GM19035 (cell line): ENCODE results near the gene ORMDL1.
"Not testable (repeated sequence)": the region's sequence is repeated elsewhere in the genome, so short reads cannot be mapped to it uniquely, and the experiment has no call there.

Experiments
- ATAC-seq: cut with Tn5 transposase; IDR thresholded peaks from one replicate; pipeline ENCODE4 v1.9.1; 2021; ENCODE audit not compliant: unreplicated experiment

ORMDL1 gene

DNA sequence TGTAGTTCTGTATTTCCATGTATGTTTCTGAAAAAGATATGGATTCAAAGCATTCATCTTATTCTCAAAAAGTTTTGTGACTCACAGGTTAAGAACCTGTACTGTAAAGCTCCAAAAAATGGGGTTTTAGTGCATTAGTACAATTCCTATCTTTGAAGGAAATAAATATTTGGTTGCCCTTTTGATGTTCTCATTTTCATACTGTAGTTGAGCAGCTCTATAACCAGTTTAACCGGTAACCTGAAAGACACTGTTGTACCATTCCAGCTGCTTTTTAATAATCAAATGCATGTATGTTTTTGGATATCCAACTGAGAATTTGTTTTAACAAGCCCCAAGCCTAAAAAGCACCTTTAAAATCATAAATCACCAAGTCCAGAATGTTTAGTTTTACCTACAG is 11.9 kb downstream of the ORMDL1 start:
- ATAC-seq = no peak

DNA sequence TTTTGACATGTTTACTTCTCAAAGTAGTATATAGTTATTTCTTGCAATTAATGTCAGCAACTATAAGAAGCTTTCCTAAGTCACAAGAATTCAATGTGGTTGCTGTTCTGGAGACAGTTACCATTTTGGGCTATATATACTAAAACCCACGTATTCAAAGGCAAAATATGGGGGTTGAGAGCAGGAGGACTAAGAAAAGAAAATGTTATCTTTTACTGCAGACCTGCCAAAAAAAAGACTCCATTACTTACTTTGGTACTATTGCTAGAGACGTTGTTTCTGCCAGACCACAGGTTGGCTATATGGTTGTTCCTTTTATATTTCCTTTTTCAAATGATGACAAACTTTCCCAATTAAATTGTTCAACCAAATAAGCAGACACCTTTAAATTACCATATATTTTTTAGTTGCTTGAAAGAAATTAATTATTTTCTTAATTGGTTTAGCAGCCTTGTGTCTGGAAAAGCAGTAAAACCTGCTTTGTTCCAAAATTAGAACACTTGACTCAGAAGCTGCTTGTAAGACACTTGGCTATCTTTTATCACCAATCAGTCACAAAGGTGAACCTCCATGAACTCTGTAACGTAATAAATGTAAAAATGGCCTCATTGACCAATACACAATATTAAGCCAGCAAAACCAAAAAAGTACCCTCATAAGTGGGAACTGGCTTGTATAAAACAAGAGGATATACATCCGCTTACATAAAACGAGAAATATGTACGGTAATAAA is 13.4 kb downstream of the ORMDL1 start:
- ATAC-seq = no peak

DNA sequence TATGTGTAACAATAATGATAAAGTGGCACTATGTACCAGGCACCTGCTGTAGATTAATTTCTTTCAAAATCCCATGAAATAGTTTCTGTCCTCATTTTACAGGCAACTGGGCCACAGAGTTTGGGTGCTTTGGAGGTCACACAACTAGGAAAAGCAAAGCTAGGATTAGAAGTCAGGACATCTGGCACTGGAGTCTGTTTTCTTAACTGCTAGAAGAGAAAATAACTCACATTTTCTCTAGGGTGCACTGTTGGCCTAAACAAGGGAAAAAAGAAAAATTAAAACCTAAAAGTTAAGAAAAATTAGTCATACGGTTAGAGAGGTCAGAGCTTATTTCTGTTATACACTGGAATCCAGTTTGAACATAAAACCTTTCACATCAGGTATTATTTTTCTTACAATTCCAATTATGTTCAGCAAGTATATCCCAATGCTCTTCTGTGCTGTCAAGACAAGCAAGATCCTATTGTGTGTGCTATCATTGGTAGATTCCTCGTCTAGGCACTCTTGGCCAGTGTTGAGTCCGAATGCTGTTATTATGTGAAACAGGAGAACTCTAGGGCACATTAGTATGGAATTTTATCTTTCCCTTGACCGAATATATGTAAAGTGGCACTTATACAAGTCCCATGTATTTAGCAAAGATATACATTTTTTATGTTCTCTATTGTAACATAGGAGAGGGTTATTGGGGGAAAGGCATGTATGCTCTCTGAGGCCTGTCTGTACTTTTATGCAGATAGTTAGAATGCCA is 20.1 kb downstream of the ORMDL1 start:
- ATAC-seq = no peak

DNA sequence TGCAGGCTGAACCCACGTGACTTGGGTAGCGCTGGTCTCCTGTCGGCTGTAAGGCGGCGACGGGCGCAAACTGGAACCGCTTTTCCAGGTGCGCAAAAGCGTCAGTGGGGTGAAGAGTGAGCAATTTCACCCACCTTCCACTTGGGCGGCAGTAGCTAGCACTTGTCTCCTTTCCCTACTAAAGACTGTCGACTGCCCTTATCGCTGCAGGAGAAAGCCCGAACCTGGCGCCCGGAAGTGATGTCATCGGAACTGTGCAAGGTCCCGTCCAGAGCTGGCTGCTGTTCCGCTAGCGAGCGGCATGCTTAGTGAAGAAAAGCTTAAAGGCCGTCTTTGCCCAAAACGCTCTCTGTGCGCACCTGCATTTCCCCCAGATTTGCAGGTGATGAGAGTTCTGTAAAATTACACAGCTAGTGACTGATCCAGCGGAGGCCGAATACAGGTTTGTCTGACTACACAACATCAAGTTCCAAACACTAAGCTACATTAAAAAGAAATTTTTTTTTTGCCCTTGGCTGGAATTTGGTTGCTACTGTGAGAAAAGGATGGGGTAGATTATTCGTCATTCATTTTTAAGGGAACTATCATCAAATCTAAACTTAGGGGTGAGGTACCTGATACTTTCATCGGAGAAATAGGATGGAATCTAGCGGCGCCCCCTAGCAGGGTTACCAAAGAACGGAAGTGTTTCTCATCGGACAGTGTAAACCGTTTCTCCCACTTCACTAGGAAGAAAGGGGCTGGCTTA is 21.4 kb downstream of the ORMDL1 start, which contains the start of gene OSGEPL1:
TSS of gene OSGEPL1 (minus strand) at position 242 of the 748 bp plus-strand sequence. CDS start 1,152 bp downstream, outside the sequence.
- ATAC-seq = peak; percentile 96

DNA sequence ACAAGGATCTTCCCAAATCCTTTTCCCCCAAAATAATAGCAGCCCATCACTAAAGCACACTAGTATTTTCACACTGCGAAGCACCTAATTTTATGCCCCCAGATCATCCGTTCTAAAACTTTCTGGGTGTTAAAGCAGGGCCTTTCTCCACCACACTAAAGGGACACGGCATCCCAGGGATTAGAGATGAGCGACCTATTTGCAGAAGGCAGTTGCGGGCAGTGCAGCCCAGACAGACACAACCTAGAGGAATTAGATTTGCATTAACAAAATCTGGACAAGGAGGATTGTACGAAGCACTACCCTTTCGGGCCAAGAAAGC is 21.9 kb downstream of the ORMDL1 start:
- no peak for ATAC-seq

DNA sequence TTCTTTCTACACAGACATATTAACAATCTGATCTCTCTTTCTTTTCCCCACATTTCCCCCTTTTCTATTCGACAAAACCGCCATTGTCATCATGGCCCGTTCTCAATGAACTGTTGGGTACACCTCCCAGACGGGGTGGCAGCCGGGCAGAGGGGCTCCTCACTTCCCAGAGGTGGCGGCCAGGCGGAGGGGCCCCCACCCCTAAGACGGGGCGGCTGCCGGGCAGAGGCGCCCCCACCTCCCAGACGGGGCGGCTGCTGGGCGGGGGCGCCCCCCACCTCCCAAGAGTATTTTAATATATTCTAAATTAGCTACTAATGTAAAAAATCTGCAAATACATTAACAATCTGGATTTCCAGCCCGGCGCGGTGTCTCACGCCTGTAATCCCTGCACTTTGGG is 24.0 kb downstream of the ORMDL1 start:
- not testable (repeated sequence) for ATAC-seq

DNA sequence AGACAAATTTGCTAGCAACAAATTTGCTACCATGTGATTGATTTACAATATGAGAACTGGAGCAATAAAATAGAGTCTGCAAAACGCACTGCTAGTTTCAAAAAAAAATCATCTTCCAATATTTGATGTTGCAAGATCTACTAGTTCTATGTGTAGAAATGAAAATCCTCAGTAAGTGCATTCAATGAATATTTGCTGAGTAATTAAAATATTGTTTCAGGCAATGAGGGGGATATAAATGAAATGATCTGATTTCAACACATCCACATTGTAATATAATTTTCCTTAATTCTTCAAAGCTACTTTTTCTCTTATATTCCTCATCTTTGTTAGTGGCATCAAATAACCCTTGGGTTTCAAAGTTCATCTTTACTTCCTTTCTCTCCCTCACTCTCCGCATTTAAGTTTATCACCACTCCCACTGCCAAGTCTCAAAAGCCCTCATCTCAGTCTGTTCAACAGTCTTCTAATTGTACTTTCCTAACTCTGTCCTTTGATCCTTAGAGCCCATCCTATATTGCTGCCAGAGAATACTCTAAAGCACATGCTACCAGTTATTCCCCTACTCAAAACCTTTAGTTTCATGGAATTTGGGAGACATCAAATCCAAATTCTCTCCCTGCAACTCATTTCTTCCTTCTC is 27.7 kb downstream of the ORMDL1 start:
- no peak for ATAC-seq

DNA sequence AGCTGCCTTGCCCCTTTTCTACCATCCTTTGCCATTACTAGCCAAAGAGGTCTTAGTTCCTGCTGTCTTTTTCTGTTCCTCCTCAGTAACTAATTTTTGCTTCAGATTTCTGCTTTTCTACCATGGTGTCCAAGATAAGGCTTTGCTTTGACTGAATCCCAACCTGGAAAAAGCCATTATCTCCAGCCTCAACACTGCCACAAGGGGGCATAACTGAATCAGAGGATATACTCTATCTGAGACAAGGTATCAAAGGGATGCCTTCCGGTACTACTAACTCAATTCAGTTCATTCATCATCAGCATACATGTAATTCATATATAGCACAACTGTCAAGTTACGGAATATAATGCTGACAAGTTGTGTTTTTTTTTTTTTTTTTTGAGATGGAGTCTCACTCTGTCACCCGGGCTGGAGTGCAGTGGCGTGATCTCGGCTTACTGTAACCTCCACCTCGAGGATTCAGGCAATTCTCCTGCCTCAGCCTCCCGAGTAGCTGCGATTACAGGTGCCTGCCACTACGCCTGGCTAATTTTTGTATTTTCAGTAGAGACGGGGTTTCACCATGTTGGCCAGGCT is 33.0 kb downstream of the ORMDL1 start:
- ATAC-seq = no peak

DNA sequence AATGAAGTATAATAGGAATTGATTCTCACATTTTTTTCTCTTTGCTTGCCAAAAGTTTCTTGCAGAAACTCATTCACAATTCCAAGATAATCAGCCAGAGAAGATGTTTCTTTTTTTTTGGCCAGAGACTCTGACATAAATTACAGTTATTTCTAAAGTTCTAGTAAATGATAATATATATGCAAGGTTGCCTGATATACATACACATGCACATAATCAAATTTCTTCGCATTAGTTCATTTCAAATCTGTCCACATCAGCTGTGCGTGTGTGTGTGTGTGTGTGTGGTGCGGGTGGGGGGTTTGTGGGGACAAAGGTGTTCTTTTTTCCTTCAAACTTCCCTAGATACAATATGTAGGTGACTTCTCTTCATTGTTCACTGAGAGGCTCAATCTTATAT is 54.7 kb downstream of the ORMDL1 start:
- ATAC-seq = no peak

DNA sequence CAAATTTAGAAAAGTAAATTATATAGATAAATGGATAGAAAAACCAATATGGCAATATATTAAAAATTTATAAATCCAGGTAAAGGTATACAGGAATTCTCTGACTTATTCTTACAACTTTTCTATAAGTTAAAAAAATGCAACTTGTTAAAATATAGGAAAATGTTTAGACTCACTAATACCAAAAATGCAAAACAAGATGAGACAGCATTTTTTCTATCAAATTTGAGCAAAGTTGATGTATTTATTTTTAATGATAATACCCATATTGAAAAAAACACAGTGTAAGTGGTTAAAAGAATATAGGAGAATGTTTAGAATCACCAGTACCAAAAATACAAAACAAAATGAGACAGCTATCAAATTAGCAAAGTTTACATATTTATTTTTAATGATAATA is 57.3 kb downstream of the ORMDL1 start:
- ATAC-seq = no peak

DNA sequence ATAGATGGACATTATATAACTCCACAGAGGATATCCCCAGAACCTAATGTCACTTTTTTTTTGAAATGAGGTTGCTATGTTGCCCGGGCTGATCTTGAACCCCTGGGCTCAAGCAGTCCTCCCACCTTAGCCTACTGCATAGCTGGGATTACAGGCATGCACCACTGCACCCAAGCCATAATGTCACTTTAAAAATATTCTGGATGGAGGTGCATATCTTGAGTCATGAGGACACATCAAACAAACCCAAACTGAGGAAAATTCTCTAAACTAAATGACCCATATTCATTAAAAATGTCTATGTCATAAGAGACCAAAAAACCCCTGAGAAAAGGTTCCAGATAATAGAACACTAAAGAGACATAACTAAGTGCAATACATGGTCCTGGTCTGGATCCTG is 57.9 kb downstream of the ORMDL1 start:
- ATAC-seq = no peak

DNA sequence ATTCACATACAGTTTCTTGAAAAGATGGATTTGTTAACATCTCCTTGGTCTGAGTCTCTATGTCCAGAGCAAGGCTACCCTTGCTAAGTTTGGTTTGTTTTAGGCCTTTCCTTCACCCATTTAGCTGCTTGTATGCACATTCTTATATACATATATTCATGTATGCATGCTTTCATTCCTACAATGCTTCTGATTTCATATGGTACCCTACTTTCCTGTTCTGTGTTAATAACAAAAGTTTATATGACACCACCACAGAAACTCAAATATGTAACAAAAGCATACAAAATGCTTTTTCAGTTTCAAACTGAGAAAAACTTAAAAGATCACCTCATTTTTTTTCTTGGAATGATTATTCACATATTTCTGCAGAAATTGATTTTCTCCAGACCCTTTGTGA is 60.9 kb downstream of the ORMDL1 start:
- no peak for ATAC-seq
